GM12878 (cell line): ENCODE results near the gene LEMD2. TPM values are rescaled to one million over a fixed set of nuclear protein-coding genes. Genes with fewer than 3 reads are reported as not detected.

Experiments used
- ATAC-seq: fragments of 200-7000 bp; cut with Tn5 transposase; 3 replicates; pipeline ENCODE4 v1.9.1; 2020; ENCODE audit warnings: mild to moderate bottlenecking, moderate library complexity
- BruUV-seq: library from RNA; stranded (reverse); fragments of 400-500 nt; replicated peaks from 2 replicates; lab custom pipeline; 2021; lab: Mats Ljungman, UMichigan
- CTCF ChIA-PET: fragments of 300-600 bp; sonication (Branson Sonifier 250); formaldehyde crosslinking; extraction: SDS; loops from one replicate; lab custom pipeline; 2021; ENCODE audit warnings: inconsistent platforms; lab: Yijun Ruan, JAX
- POLR2A ChIA-PET: fragments of 350-600 bp; formaldehyde crosslinking; extraction: SDS; loops from one replicate; lab custom pipeline; 2021; ENCODE audit warnings: inconsistent platforms; lab: Charles Lee
- RAD21 ChIA-PET: fragments of 300-600 bp; sonication (Branson Sonifier 250); formaldehyde crosslinking; loops from one replicate; lab custom pipeline; 2023; ENCODE audit warnings: antibody characterized with exemption; ENCODE audit not compliant: unreplicated experiment; lab: Charles Lee
- SMC1A ChIA-PET: fragments of 300-600 bp; sonication (Branson Sonifier 250); formaldehyde crosslinking; loops from one replicate; lab custom pipeline; 2023; ENCODE audit not compliant: unreplicated experiment, uncharacterized antibody; lab: Charles Lee
- DNase-seq: peaks from one replicate; pipeline ENCODE4 v3.0.0-alpha.2; 2011; ENCODE audit warnings: low read depth, low spot score
- FAIRE-seq: peaks from 3 replicates; lab custom pipeline; 2011; peaks lifted over from hg19 to GRCh38; lab: Jason Lieb, UNC
- H2AFZ ChIP-seq: 2 replicates; pipeline ENCODE4 v1.6.0; 2011; ENCODE audit warnings: low read depth, low read length, control low read depth; ENCODE audit not compliant: control insufficient read depth
- H3K27ac ChIP-seq: 2 replicates; pipeline ENCODE4 v1.5.1; 2011; ENCODE audit warnings: control low read depth; ENCODE audit not compliant: control insufficient read depth, insufficient read depth
- H3K27me3 ChIP-seq, 2 experiments: replicated peaks in 1 of 2; 2 replicates each; pipeline versions ENCODE4 v1.6.0 to v1.6.1; 2011; ENCODE audit warnings: low read length in 1 of 2; ENCODE audit not compliant: control insufficient read depth in 2 of 2, insufficient read depth in 2 of 2
- H3K36me3 ChIP-seq, 2 experiments: 2 replicates each; pipeline ENCODE4 v1.5.1; 2011; ENCODE audit warnings: low read length in 1 of 2; ENCODE audit not compliant: control insufficient read depth in 2 of 2, insufficient read depth in 2 of 2
- H3K4me1 ChIP-seq: 2 replicates; pipeline ENCODE4 v1.6.1; 2011; ENCODE audit warnings: mild to moderate bottlenecking, low read length, moderate library complexity, mixed read lengths; ENCODE audit not compliant: control insufficient read depth, insufficient read depth
- H3K4me2 ChIP-seq: 2 replicates; pipeline ENCODE4 v1.6.0; 2011; ENCODE audit warnings: control low read depth; ENCODE audit not compliant: control insufficient read depth, insufficient read depth
- H3K4me3 ChIP-seq: fragments of 200-600 bp; sonication (generic); 2 replicates; pipeline ENCODE4 v1.5.1; 2016
- H3K79me2 ChIP-seq: 2 replicates; pipeline ENCODE4 v1.6.0; 2011; ENCODE audit warnings: low read length; ENCODE audit not compliant: control insufficient read depth, insufficient read depth
- H3K9ac ChIP-seq: 2 replicates; pipeline ENCODE4 v1.8.0; 2011; ENCODE audit warnings: low read length, control low read depth, mixed read lengths; ENCODE audit not compliant: control insufficient read depth, insufficient read depth
- H3K9me3 ChIP-seq: replicated peaks from 3 replicates; pipeline ENCODE4 v1.5.1; 2011; ENCODE audit warnings: mild to moderate bottlenecking, low read length; ENCODE audit not compliant: control insufficient read depth, insufficient read depth
- H4K20me1 ChIP-seq: 2 replicates; pipeline ENCODE4 v1.6.0; 2011; ENCODE audit not compliant: control insufficient read depth, insufficient read depth
- BACH1 ChIP-seq: fragments of 450-650 bp; IDR thresholded peaks from 2 replicates; pipeline ENCODE4 v1.6.1; 2017; ENCODE audit warnings: mild to moderate bottlenecking, borderline replicate concordance
- BCL3 ChIP-seq: IDR thresholded peaks from 2 replicates; pipeline ENCODE4 v1.6.1; 2011; ENCODE audit warnings: borderline replicate concordance, low read depth, mild to moderate bottlenecking, moderate library complexity, low read length; ENCODE audit not compliant: insufficient read depth, poor library complexity, severe bottlenecking
- CEBPB ChIP-seq, 2 experiments: fragments of 150-350 bp in 1 of 2; IDR thresholded peaks; 2 replicates each; pipeline ENCODE4 v1.6.1; 2012 to 2014; ENCODE audit warnings: low read depth in 2 of 2, low read length in 2 of 2, borderline replicate concordance in 1 of 2, inconsistent platforms in 1 of 2
- CHD2 ChIP-seq: IDR thresholded peaks from 2 replicates; pipeline ENCODE4 v1.6.1; 2011; ENCODE audit warnings: low read depth, low read length, improper control_type of control experiment, borderline replicate concordance
- EP300 ChIP-seq, 2 experiments: fragments of 150-350 bp in 1 of 2; IDR thresholded peaks; 2 replicates each; pipeline ENCODE4 v1.6.1; 2011 to 2012; ENCODE audit warnings: low read depth in 2 of 2, low read length in 2 of 2, borderline replicate concordance in 1 of 2, improper control_type of control experiment in 1 of 2, inconsistent platforms in 1 of 2; ENCODE audit not compliant: control insufficient read depth in 1 of 2
- FOXK2 ChIP-seq: fragments of 450-650 bp; IDR thresholded peaks from 2 replicates; pipeline ENCODE4 v1.6.1; 2017; ENCODE audit warnings: mild to moderate bottlenecking, moderate library complexity
- KLF5 ChIP-seq: fragments of 450-650 bp; IDR thresholded peaks from 2 replicates; pipeline ENCODE4 v1.6.1; 2014; ENCODE audit warnings: mild to moderate bottlenecking; ENCODE audit not compliant: partially characterized antibody
- LARP7 ChIP-seq: fragments of 450-650 bp; IDR thresholded peaks from 2 replicates; pipeline ENCODE4 v1.6.1; 2017; ENCODE audit warnings: mild to moderate bottlenecking
- PAX8 ChIP-seq: fragments of 450-650 bp; IDR thresholded peaks from 2 replicates; pipeline ENCODE4 v1.6.1; 2017; ENCODE audit warnings: mild to moderate bottlenecking, moderate library complexity
- PBX3 ChIP-seq: IDR thresholded peaks from 2 replicates; pipeline ENCODE4 v1.6.1; 2011; ENCODE audit warnings: mild to moderate bottlenecking, low read depth, low read length, moderate library complexity; ENCODE audit not compliant: insufficient replicate concordance
- POLR2A ChIP-seq: IDR thresholded peaks from 2 replicates; pipeline ENCODE4 v1.6.1; 2011; ENCODE audit warnings: low read depth, mild to moderate bottlenecking, low read length
- RBBP5 ChIP-seq: fragments of 200-600 bp; sonication (generic); conservative IDR thresholded peaks from 2 replicates; pipeline ENCODE4 v1.6.1; 2016
- SREBF1 ChIP-seq: IDR thresholded peaks from 2 replicates; pipeline ENCODE4 v1.6.1; 2012; ENCODE audit warnings: mild to moderate bottlenecking, low read length
- SUZ12 ChIP-seq: fragments of 200-600 bp; sonication (generic); IDR thresholded peaks from one replicate; pipeline ENCODE4 v1.6.1; 2018; ENCODE audit warnings: antibody characterized with exemption, mild to moderate bottlenecking; ENCODE audit not compliant: unreplicated experiment
- TAF1 ChIP-seq: IDR thresholded peaks from 2 replicates; pipeline ENCODE4 v1.6.1; 2011; ENCODE audit warnings: mild to moderate bottlenecking, low read depth, low read length, borderline replicate concordance
- ZSCAN29 ChIP-seq: fragments of 450-650 bp; IDR thresholded peaks from 2 replicates; pipeline ENCODE4 v1.6.1; 2017; ENCODE audit warnings: mild to moderate bottlenecking, moderate library complexity
- WGBS: methylation state at CpG from one replicate; pipeline ENCODE4 v1.1.6; 2016; ENCODE audit warnings: low lambda C conversion rate; ENCODE audit not compliant: insufficient replicate concordance, insufficient coverage; ENCODE audit errors: missing lambda C conversion rate; 5-methylcytosine and 5-hydroxymethylcytosine counted together
- in situ Hi-C: fragments of 300-500 bp; cut with MboI; formaldehyde crosslinking; loops from 9 replicates; pipeline ENCODE4 v1.14.3; 2018; ENCODE audit warnings: mixed read lengths
- intact Hi-C: fragments of 100-400 bp; cut with micrococcal nuclease; formaldehyde crosslinking; loops from one replicate; pipeline ENCODE4 v1.14.2; 2022; ENCODE audit not compliant: unreplicated experiment
- polyA plus RNA-seq, 11 experiments: library from polyadenylated mRNA; depleted of rRNA in 4 of 11; unstranded in 6 of 11; stranded (reverse) in 5 of 11; fragments of >200 nt; fragmentation: Nextera tagmentation in 4 of 11; fragmentation: Illumina TruSeq in 1 of 11; extraction: Ambion mirVana in 4 of 11; extraction: Trizol in 1 of 11; gene quantifications; 1 replicate in 1 of 11; 2 replicates in 10 of 11; pipeline versions ENCODE4 v1.2.1 to v1.2.3, GENCODE V29; 2011 to 2016; ENCODE audit warnings: inconsistent platforms in 2 of 11, missing spikeins in 2 of 11, low read depth in 1 of 11
- total RNA-seq, 4 experiments: library from RNA; depleted of rRNA in 3 of 4; stranded (reverse); fragments of >200 nt in 3 of 4; fragmentation: Illumina TruSeq in 1 of 4; extraction: Trizol in 1 of 4; gene quantifications; 2 replicates each; pipeline versions ENCODE4 v1.2.1 to v1.2.3, GENCODE V29; 2013 to 2021
- TF ChIP-seq, protein P1 (sequence below): fragments of 450-650 bp; formaldehyde crosslinking; IDR thresholded peaks from 2 replicates; pipeline ENCODE4 v1.4.0; 2020; ENCODE audit warnings: mild to moderate bottlenecking, moderate library complexity

LEMD2 gene
- total and polyA plus RNA-seq, 10 of the 15 experiments (the other 5 are each of a cell fraction or from before 2014, with no cell fraction given) = 0.45 to 47.1 (median 22.8) TPM

- TF ChIP-seq POLR2A (no peak), KLF5 (no peak)
Measured at GRCh38 chr6:33819021-33819420, 30.1 kb upstream of the LEMD2 start (continued).

DNA sequence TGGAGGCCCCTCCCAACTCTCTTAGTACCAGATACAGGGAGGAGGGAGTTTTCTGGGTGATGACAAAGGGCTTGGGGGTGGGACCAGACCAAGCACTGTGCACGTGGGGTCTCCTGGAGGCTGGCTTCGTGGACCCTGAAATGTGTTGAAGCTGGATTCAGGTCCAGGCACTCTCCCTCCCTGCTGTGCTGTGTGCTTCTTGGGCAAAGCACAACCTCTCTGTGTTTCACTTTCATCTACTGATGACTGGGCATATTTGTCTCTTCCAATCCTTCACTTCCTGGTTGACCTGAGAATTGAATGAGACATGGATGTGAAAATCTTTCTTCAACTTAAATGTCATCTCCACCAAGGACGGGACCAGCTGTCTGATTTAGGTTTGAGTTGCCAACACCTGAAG, 29.4 kb upstream of the LEMD2 start:
- DNase-seq (no peak), FAIRE-seq (no peak), ATAC-seq (no peak)
- no TSS peak for BruUV-seq
- intact Hi-C loops (no loop called here), in situ Hi-C loops (no loop called here)
- Histone ChIP-seq H3K27me3 (peaks cover 2 to 3% of the 10 kb centered on the region in 2 experiments; a peak in 3 of 4 replicates), H2AFZ (no peak overlapping the region), H4K20me1 (0 out of 2 replicates have a peak, but pooled peaks cover 3% of the 10 kb centered on the region), H3K9me3 (no peaks in the 10 kb centered on the region), H3K4me2 (no peak overlapping the region), H3K9ac (no peak overlapping the region), H3K36me3 (no peaks in the 10 kb centered on the region), H3K4me3 (no peak overlapping the region), H3K79me2 (no peaks in the 10 kb centered on the region), H3K27ac (no peak overlapping the region), H3K4me1 (no peaks in the 10 kb centered on the region)
- POLR2A ChIA-PET = no interaction called here
- TF ChIP-seq LARP7 (no peak), ZSCAN29 (no peak), CEBPB (IDR thresholded peaks at IDR 0.05; ENCODE audit: borderline replicate concordance in 1 of 2, low read depth in 2 of 2, low read length in 2 of 2) (no peak), RBBP5 (no peak), PAX8 (no peak), PBX3 (no peak), TAF1 (no peak), CHD2 (no peak), SUZ12 (no peak), FOXK2 (no peak), BCL3 (no peak), BACH1 (no peak), EP300 (IDR thresholded peaks at IDR 0.05; ENCODE audit: borderline replicate concordance in 1 of 2, control insufficient read depth in 1 of 2, low read depth in 2 of 2, low read length in 2 of 2) (no peak), SREBF1 (no peak)
- TF ChIP-seq, protein P1, sequence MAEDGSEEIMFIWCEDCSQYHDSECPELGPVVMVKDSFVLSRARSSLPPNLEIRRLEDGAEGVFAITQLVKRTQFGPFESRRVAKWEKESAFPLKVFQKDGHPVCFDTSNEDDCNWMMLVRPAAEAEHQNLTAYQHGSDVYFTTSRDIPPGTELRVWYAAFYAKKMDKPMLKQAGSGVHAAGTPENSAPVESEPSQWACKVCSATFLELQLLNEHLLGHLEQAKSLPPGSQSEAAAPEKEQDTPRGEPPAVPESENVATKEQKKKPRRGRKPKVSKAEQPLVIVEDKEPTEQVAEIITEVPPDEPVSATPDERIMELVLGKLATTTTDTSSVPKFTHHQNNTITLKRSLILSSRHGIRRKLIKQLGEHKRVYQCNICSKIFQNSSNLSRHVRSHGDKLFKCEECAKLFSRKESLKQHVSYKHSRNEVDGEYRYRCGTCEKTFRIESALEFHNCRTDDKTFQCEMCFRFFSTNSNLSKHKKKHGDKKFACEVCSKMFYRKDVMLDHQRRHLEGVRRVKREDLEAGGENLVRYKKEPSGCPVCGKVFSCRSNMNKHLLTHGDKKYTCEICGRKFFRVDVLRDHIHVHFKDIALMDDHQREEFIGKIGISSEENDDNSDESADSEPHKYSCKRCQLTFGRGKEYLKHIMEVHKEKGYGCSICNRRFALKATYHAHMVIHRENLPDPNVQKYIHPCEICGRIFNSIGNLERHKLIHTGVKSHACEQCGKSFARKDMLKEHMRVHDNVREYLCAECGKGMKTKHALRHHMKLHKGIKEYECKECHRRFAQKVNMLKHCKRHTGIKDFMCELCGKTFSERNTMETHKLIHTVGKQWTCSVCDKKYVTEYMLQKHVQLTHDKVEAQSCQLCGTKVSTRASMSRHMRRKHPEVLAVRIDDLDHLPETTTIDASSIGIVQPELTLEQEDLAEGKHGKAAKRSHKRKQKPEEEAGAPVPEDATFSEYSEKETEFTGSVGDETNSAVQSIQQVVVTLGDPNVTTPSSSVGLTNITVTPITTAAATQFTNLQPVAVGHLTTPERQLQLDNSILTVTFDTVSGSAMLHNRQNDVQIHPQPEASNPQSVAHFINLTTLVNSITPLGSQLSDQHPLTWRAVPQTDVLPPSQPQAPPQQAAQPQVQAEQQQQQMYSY = no peak
- 15% methylated on average over 3 of the region's 3 CpGs for WGBS
- RAD21 ChIA-PET = no interaction called here
- SMC1A ChIA-PET = no interaction called here
- CTCF ChIA-PET = interaction anchor here (1.1 kb wide), 1 partner anchor 47 kb away, joined by 5 read pairs; no protein-coding TSS in a partner anchor
